ENCODE measurements around the gene CACNA2D1.

Gene CACNA2D1

DNA sequence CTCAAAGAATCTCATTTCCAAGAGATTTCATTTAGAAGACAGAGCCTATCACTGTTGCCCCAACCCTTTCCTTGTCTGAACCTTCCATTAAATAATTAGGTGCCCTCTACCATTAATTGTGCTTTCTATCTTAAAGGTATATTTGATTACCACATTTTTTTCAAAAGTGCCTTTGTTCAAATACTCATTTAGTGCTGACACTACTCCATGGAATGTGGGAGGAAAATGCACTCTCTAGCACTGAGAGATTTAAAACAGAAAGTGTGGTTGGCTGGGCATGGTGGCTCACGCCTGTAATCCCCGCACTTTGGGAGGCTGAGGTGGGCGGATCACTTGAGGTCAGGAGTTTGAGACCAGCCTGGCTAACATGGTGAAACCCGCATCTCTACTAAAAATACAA, 119.8 kb downstream of the CACNA2D1 start:
- Histone ChIP-seq H3K4me3 (ENCODE audit: low read length) (no peak overlapping the region), H3K9ac (ENCODE audit: low read length) (no peak overlapping the region), H3K4me1 (ENCODE audit: control insufficient read depth, insufficient read depth, low read length) (peaks cover 3% of the 10 kb centered on the region), H3K9me3 (ENCODE audit: control insufficient read depth, low read length) (no peaks in the 10 kb centered on the region), H3K36me3 (ENCODE audit: control insufficient read depth, insufficient read depth, low read length) (no peaks in the 10 kb centered on the region), H3K27me3 (ENCODE audit: control insufficient read depth, insufficient read depth, low read length) (no peaks in the 10 kb centered on the region)

DNA sequence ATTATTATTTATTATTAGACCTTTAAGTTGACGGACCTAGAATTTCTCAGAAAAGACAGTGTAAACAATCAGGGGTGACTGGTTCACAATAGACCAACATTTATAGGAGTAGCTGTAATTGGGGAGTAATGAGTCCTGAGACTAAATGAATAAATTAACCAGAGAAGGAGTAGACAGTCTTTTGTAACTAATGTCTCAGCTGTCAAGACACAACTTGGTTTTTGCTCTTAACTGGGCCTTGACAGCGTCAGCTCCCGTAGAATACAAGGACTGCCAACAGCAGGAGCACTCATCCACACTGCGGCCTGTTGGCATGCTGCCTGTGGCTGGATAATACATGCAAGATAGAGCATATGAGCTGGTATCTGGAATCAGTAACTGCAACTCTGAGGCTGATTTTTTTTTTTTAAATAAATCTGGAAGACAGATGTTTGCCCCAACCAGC, 123.9 kb downstream of the CACNA2D1 start:
- Histone ChIP-seq H3K4me3 (ENCODE audit: low read length) (no peak overlapping the region), H3K9ac (ENCODE audit: low read length) (no peak overlapping the region)

DNA sequence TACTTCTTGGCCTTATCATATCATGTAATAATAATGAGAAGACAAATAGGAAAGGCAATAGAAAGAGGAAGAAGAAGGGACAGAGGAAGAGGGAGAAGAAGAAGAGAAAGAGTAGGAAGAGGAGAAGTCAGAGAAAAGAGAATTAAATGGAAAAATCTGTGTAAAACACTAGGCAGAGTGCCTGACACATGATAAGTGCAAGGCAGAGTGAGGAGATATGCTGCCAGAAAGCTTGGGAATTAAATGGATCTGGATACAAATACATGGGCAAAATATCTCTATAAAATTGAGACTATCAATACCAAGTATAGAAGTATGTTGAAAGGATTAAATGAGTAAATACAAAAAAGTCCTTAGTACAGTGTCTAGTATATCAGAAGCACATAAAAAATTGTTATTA, 124.8 kb downstream of the CACNA2D1 start:
- Histone ChIP-seq H3K4me1 (ENCODE audit: control insufficient read depth, insufficient read depth, low read length) (peaks cover 10% of the 10 kb centered on the region), H3K4me3 (ENCODE audit: low read length) (no peak overlapping the region), H3K27me3 (ENCODE audit: control insufficient read depth, insufficient read depth, low read length) (no peaks in the 10 kb centered on the region), H3K36me3 (ENCODE audit: control insufficient read depth, insufficient read depth, low read length) (no peaks in the 10 kb centered on the region), H3K9ac (ENCODE audit: low read length) (no peak overlapping the region), H3K9me3 (ENCODE audit: control insufficient read depth, low read length) (no peaks in the 10 kb centered on the region)

More for the DNA sequence above, 123.9 kb downstream of the CACNA2D1 start:
- Histone ChIP-seq H3K27me3 (ENCODE audit: control insufficient read depth, insufficient read depth, low read length) (no peaks in the 10 kb centered on the region), H3K4me1 (ENCODE audit: control insufficient read depth, insufficient read depth, low read length) (peaks cover 8% of the 10 kb centered on the region), H3K9me3 (ENCODE audit: control insufficient read depth, low read length) (no peaks in the 10 kb centered on the region), H3K36me3 (ENCODE audit: control insufficient read depth, insufficient read depth, low read length) (no peaks in the 10 kb centered on the region)

DNA sequence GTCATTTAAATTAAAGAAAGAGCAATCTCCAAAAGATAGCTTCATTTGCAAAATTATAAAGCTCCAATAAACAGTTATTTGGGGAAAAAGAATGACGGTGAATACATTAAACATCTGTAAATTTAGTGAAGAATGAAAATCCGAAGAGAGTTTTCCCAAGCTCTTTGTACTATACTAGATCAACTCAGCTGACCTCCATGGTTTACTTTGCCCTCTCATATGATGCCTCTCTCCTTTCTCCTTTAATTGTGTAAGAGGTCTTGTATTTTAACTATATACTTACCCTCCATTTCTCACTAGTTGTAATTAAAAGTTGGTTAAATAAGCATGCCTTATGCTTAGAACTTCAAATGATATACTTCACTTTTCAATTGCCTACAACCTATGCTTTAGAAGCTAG, 125.8 kb downstream of the CACNA2D1 start:
- H3K9me3 ChIP-seq (ENCODE audit: control insufficient read depth, low read length), result no peaks in the 10 kb centered on the region
- H3K36me3 ChIP-seq (ENCODE audit: control insufficient read depth, insufficient read depth, low read length), result no peaks in the 10 kb centered on the region
- no peak overlapping the region for H3K4me3 ChIP-seq (ENCODE audit: low read length)
- no peaks in the 10 kb centered on the region for H3K27me3 ChIP-seq (ENCODE audit: control insufficient read depth, insufficient read depth, low read length)
- peaks cover 10% of the 10 kb centered on the region for H3K4me1 ChIP-seq (ENCODE audit: control insufficient read depth, insufficient read depth, low read length)
- no peak overlapping the region for H3K9ac ChIP-seq (ENCODE audit: low read length)

DNA sequence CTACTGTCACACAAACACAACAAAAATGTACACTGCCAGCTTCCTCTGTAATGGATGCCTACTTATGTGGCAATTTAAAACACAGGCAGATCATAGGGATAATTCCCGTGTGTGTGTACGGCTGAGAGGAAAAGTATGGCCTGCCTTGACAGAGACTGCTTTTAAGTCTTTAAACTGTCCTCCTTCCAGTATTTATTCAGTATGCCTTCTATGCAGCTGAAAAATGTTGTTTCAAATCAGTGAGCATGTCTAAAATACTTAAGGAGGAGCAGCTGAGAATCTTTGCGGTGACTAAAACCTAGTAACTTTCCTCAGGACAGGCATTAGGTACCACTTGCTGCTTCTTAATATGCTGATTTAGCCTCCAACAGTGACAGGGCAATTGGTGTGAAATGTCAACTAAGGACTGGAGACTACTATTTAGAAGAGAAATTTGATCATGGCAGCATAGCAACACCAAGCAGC, 126.3 kb downstream of the CACNA2D1 start:
- Histone ChIP-seq H3K4me1 (ENCODE audit: control insufficient read depth, insufficient read depth, low read length) (peaks cover 10% of the 10 kb centered on the region), H3K9me3 (ENCODE audit: control insufficient read depth, low read length) (no peaks in the 10 kb centered on the region), H3K4me3 (ENCODE audit: low read length) (no peak overlapping the region)

DNA sequence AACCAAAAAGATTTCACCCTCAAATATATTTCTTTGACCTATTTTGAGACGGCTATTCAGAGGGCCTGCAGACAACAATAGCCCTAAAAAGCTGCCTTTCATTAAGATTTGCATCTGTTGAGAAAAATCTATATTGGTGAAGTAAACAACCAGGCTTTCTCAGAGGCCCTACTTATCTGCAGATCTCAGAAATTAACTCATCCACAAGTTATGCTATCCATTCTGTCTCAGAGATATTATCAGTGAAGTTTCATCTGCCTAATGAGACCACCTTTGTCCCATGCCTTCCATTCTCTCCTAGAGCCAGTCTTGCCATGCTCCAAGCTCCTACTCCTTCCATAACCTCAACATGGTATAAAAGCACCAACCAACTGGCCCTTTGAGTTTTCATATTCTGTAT, 130.3 kb downstream of the CACNA2D1 start:
- H3K4me3 ChIP-seq (ENCODE audit: low read length), result no peak overlapping the region
- H3K36me3 ChIP-seq (ENCODE audit: control insufficient read depth, insufficient read depth, low read length), result no peaks in the 10 kb centered on the region
- no peaks in the 10 kb centered on the region for H3K9me3 ChIP-seq (ENCODE audit: control insufficient read depth, low read length)
- no peaks in the 10 kb centered on the region for H3K27me3 ChIP-seq (ENCODE audit: control insufficient read depth, insufficient read depth, low read length)
- peaks cover 6% of the 10 kb centered on the region for H3K4me1 ChIP-seq (ENCODE audit: control insufficient read depth, insufficient read depth, low read length)
- H3K9ac ChIP-seq (ENCODE audit: low read length), result no peak overlapping the region

More for the DNA sequence above, 126.3 kb downstream of the CACNA2D1 start:
- H3K27me3 ChIP-seq (ENCODE audit: control insufficient read depth, insufficient read depth, low read length), result no peaks in the 10 kb centered on the region
- no peak overlapping the region for H3K9ac ChIP-seq (ENCODE audit: low read length)
- H3K36me3 ChIP-seq (ENCODE audit: control insufficient read depth, insufficient read depth, low read length), result no peaks in the 10 kb centered on the region

DNA sequence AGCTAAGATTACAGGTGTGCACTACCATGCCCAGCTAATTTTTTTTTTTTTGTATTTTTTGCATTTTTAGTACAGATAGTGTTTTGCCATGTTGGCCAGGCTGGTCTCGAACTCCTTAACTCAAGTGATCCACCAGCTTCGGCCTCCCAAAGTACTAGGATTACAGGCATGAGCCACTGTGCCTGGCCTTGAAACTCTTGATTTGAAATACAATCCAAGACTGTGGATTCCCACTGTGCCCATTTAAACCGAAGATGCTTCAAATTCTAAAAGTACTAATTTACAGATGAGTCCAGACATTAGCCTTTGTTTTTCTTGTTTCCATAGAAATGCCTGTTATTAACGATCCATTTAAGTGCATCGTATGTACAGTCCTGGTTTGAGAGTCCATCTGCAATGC, 130.9 kb downstream of the CACNA2D1 start:
- no peak overlapping the region for H3K9ac ChIP-seq (ENCODE audit: low read length)
- H3K36me3 ChIP-seq (ENCODE audit: control insufficient read depth, insufficient read depth, low read length), result no peaks in the 10 kb centered on the region
- peaks cover 6% of the 10 kb centered on the region for H3K4me1 ChIP-seq (ENCODE audit: control insufficient read depth, insufficient read depth, low read length)
- H3K9me3 ChIP-seq (ENCODE audit: control insufficient read depth, low read length), result no peaks in the 10 kb centered on the region
- H3K4me3 ChIP-seq (ENCODE audit: low read length), result no peak overlapping the region
- H3K27me3 ChIP-seq (ENCODE audit: control insufficient read depth, insufficient read depth, low read length), result no peaks in the 10 kb centered on the region

DNA sequence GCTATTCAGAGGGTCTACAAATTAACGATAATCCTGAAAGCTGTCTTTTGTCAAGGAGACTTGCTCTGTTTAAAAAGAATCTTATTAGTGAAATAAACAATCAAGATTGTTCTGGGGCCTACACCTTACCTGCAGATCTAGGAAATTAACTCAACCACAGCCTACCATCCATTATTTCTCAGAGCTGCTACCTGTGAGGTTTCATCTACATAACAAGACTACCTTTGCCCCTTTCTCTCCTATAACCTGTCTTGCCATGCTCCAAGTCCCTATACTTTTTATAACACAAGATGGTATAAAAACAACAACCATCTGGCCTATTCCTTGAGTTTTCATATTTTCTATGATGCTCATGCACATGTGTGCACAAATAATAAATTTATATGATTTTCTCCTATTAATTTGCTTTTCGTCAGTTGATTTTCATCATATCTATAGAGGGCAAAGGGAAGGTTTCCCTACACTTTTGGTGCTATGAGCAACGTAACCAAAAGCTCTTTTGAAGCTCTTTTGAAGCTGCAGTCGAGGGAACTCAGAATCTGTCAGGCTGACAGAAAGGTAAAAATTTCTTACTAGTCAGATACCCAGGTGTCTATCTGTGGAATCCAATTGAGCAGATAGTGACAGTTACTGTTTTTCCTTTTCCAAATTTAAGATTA, 138.1 kb downstream of the CACNA2D1 start:
- Histone ChIP-seq H3K9me3 (ENCODE audit: control insufficient read depth, low read length) (no peaks in the 10 kb centered on the region), H3K4me3 (ENCODE audit: low read length) (no peak overlapping the region), H3K4me1 (ENCODE audit: control insufficient read depth, insufficient read depth, low read length) (no peaks in the 10 kb centered on the region), H3K36me3 (ENCODE audit: control insufficient read depth, insufficient read depth, low read length) (no peaks in the 10 kb centered on the region), H3K27me3 (ENCODE audit: control insufficient read depth, insufficient read depth, low read length) (no peaks in the 10 kb centered on the region), H3K9ac (ENCODE audit: low read length) (no peak overlapping the region)

DNA sequence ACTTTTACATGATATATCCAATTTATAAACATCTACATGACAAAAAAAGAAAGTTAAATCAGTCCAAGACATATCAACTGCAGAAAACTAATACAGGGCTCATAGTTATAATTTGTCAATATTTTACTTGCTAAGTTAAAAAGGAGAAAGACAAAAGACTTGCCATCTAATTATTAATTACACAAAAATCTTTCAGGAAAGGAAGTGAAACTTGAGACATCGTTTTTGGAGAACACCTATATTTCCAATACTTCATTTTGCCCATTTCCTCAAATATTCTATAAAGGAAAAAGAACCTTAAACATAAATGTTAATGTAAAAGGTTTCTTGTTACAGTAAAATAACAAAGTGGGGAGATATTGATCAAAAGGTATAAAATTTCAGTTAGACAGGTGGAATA, 148.7 kb downstream of the CACNA2D1 start:
- H3K9ac ChIP-seq (ENCODE audit: low read length), result no peak overlapping the region
- H3K4me1 ChIP-seq (ENCODE audit: control insufficient read depth, insufficient read depth, low read length), result peaks cover 4% of the 10 kb centered on the region
- H3K9me3 ChIP-seq (ENCODE audit: control insufficient read depth, low read length), result no peaks in the 10 kb centered on the region
- H3K27me3 ChIP-seq (ENCODE audit: control insufficient read depth, insufficient read depth, low read length), result no peaks in the 10 kb centered on the region
- H3K36me3 ChIP-seq (ENCODE audit: control insufficient read depth, insufficient read depth, low read length), result no peaks in the 10 kb centered on the region
- H3K4me3 ChIP-seq (ENCODE audit: low read length), result no peak overlapping the region

DNA sequence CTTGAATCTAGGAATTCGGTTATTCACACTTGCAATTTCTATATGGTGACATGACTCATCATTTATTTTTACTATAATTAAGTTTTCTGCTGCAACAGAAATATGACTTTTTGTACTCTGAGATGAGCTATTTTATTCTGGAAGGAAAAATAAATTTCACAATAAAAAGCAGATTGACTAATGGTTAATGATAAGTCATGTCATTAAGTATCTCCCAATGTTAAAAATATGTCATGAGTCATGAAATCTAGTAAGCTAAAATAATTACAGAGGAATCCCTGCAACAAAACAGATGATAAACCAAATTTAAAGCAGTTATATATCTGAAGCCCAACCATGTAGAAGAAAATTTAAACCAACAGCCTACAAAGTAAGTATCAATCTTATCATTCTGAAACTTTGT, 149.2 kb downstream of the CACNA2D1 start:
- H3K9me3 ChIP-seq (ENCODE audit: control insufficient read depth, low read length), result no peaks in the 10 kb centered on the region
- no peaks in the 10 kb centered on the region for H3K36me3 ChIP-seq (ENCODE audit: control insufficient read depth, insufficient read depth, low read length)
- no peaks in the 10 kb centered on the region for H3K27me3 ChIP-seq (ENCODE audit: control insufficient read depth, insufficient read depth, low read length)
- H3K9ac ChIP-seq (ENCODE audit: low read length), result no peak overlapping the region
- no peak overlapping the region for H3K4me3 ChIP-seq (ENCODE audit: low read length)
- H3K4me1 ChIP-seq (ENCODE audit: control insufficient read depth, insufficient read depth, low read length), result peaks cover 5% of the 10 kb centered on the region

DNA sequence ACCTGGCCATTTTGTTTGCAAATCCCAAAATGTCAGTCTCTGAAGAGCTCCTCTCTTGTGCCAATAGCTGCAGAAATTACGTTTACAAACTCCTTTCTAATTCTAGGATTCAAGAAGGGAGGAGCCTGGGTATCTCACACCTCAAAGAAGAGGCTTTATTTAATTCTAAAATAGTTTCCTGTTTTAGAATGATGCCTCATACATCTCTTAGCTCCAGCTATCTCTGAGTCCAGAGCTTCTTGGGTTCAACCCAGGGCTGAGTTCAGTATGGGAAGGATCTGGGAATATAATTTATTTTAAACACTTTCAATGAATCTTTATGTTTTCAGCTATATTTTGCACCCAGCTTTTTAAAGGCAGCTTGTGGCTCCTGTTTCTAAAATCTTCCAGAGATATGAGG, 150.1 kb downstream of the CACNA2D1 start:
- Histone ChIP-seq H3K36me3 (ENCODE audit: control insufficient read depth, insufficient read depth, low read length) (no peaks in the 10 kb centered on the region), H3K27me3 (ENCODE audit: control insufficient read depth, insufficient read depth, low read length) (no peaks in the 10 kb centered on the region), H3K4me1 (ENCODE audit: control insufficient read depth, insufficient read depth, low read length) (peaks cover 14% of the 10 kb centered on the region), H3K9me3 (ENCODE audit: control insufficient read depth, low read length) (no peaks in the 10 kb centered on the region), H3K4me3 (ENCODE audit: low read length) (no peak overlapping the region), H3K9ac (ENCODE audit: low read length) (no peak overlapping the region)

DNA sequence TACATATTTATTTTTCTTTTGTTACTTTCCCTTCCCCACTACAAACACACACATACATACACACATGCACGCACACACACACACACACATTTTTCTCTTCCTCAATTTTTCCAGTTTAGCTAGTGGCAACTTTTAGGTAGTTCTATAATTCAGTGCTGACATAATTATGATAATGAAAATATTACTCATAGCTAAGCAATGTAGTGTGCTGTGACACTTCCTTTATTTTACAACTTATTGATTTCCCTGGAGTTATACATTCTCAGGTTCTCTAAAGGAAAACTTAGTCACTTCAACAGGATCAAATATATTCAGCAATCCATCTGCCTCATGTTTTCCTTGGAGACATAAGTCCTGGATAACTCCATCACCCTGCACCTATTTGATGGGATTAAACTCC, 151.6 kb downstream of the CACNA2D1 start:
- Histone ChIP-seq H3K27me3 (ENCODE audit: control insufficient read depth, insufficient read depth, low read length) (no peaks in the 10 kb centered on the region), H3K36me3 (ENCODE audit: control insufficient read depth, insufficient read depth, low read length) (no peaks in the 10 kb centered on the region), H3K4me1 (ENCODE audit: control insufficient read depth, insufficient read depth, low read length) (peaks cover 15% of the 10 kb centered on the region), H3K9ac (ENCODE audit: low read length) (no peak overlapping the region), H3K4me3 (ENCODE audit: low read length) (no peak overlapping the region), H3K9me3 (ENCODE audit: control insufficient read depth, low read length) (no peaks in the 10 kb centered on the region)

DNA sequence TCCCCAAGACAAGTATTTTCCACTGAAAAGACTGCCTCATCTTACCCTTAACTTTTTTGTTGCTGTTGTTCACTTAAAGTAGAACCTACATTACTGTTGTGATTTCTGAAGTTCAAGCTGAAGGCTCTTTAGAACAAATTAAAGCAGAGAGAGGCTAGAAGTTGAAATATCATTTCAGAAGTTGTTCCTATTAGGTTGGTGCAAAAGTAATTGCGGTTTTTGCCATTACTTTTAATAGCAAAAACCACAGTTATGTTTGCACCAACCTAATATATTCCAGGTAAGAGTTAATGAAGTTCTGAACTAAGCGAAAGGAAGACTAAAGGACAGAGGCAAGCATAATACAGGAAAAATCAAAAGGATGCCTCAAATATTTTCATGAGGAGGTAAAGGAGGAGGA, 153.7 kb downstream of the CACNA2D1 start:
- no peaks in the 10 kb centered on the region for H3K27me3 ChIP-seq (ENCODE audit: control insufficient read depth, insufficient read depth, low read length)
- H3K36me3 ChIP-seq (ENCODE audit: control insufficient read depth, insufficient read depth, low read length), result no peaks in the 10 kb centered on the region
- H3K9ac ChIP-seq (ENCODE audit: low read length), result no peak overlapping the region
- no peak overlapping the region for H3K4me3 ChIP-seq (ENCODE audit: low read length)
- peaks cover 15% of the 10 kb centered on the region for H3K4me1 ChIP-seq (ENCODE audit: control insufficient read depth, insufficient read depth, low read length)
- no peaks in the 10 kb centered on the region for H3K9me3 ChIP-seq (ENCODE audit: control insufficient read depth, low read length)
